Uterus (tissue), 2 donors: ENCODE data around the gene SLC8B1.

Experiments used
- POLR2A ChIP-seq, 2 donors: fragments of 450-650 bp; IDR thresholded peaks; one replicate each; pipeline ENCODE4 v1.6.1; 2016; ENCODE audit warnings: antibody characterized with exemption in 2 of 2, mild to moderate bottlenecking in 1 of 2, moderate library complexity in 1 of 2
- TF ChIP-seq, protein P1 (sequence below), 4 experiments: fragments of 200-600 bp in 2 of 4; fragments of 450-650 bp in 2 of 4; sonication (generic) in 2 of 4; IDR thresholded peaks; one replicate each; pipeline ENCODE4 v1.5.1; 2016 to 2019; ENCODE audit warnings: antibody characterized with exemption in 4 of 4, mild to moderate bottlenecking in 2 of 4, moderate library complexity in 1 of 4

DNA sequence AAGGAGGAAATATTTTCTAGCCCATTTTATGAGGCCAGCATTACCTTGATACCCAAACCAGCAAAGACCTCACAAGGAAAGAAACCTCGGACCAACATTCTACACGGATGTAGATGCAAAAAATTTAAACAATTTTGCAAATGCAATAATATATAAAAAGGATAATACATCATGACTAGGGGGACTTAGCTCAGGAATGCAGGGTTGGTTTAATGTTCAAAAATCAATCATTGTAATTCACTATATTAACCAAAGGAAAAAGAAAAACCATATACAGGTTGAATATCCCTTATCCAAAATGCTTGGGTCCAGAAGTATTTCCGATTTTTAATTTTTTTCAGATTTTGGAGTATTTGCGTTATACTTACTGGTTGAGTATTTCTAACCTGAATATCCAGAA is 80.6 kb downstream of the SLC8B1 start:
- TF ChIP-seq, protein P1, sequence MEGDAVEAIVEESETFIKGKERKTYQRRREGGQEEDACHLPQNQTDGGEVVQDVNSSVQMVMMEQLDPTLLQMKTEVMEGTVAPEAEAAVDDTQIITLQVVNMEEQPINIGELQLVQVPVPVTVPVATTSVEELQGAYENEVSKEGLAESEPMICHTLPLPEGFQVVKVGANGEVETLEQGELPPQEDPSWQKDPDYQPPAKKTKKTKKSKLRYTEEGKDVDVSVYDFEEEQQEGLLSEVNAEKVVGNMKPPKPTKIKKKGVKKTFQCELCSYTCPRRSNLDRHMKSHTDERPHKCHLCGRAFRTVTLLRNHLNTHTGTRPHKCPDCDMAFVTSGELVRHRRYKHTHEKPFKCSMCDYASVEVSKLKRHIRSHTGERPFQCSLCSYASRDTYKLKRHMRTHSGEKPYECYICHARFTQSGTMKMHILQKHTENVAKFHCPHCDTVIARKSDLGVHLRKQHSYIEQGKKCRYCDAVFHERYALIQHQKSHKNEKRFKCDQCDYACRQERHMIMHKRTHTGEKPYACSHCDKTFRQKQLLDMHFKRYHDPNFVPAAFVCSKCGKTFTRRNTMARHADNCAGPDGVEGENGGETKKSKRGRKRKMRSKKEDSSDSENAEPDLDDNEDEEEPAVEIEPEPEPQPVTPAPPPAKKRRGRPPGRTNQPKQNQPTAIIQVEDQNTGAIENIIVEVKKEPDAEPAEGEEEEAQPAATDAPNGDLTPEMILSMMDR (IDR thresholded peaks at IDR 0.05): no peak
- no peak for TF ChIP-seq POLR2A (IDR thresholded peaks at IDR 0.05)
